ENCODE data around the gene DIP2A.

GRCh38 chr21:46543306-46543705, 84.6 kb downstream of the DIP2A start:
- TF ChIP-seq POLR2A (IDR thresholded peaks at IDR 0.05) (no peak), CTCF (IDR thresholded peaks at IDR 0.05) (no peak)
